C1 segment of cervical spinal cord (tissue), 14 donors: Measurements from ENCODE around the gene PNP.

Source experiments
- DNase-seq, 14 donors: peaks; one replicate each; lab custom pipeline; 2025; lab: John Stamatoyannopoulos, UW

Gene PNP

DNA sequence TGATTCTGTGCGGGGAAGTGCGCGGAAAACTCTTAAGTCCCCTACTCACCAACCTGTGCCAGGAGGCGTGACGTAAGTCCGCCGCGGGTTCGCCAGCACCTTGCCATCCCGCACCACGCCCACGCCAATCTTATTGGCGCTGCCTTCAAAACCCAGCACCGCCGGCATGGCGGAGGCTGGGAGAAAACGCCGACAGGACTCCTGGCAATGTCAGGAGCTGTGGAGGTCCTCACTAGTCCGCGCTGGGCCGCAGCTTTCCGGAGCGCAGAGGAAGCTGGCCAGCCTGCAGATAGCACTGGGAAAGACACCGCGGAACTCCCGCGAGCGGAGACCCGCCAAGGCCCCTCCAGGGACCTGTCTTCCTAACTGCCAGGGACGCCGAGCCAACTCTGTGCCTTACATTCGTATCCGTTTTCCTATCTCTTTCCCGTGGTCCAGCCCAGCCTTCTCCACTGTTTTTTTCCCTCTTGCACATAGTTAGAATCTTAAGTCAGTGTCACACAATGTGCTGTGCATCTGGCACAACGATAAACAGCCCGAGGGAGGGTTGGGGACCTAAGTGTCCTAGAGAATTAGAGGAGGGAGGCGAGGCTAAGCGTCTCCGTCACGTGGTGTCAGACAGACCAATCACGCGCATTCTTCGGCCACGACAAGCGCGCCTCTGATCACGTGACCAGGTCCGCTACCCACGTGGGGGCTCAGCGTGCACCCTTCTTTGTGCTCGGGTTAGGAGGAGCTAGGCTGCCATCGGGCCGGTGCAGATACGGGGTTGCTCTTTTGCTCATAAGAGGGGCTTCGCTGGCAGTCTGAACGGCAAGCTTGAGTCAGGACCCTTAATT is 14.5 kb upstream of the PNP start, which contains the start of the genes APEX1 and OSGEP:
APEX1 (plus strand) TSS at position 711 of the 839 bp plus-strand sequence. CDS start 420 bp downstream, outside the sequence.
OSGEP (minus strand) TSS at position 297 of the 839 bp plus-strand sequence; CDS start at position 168, 129 bp downstream.
- peak; percentile 80 to 98 (median 97) for DNase-seq

DNA sequence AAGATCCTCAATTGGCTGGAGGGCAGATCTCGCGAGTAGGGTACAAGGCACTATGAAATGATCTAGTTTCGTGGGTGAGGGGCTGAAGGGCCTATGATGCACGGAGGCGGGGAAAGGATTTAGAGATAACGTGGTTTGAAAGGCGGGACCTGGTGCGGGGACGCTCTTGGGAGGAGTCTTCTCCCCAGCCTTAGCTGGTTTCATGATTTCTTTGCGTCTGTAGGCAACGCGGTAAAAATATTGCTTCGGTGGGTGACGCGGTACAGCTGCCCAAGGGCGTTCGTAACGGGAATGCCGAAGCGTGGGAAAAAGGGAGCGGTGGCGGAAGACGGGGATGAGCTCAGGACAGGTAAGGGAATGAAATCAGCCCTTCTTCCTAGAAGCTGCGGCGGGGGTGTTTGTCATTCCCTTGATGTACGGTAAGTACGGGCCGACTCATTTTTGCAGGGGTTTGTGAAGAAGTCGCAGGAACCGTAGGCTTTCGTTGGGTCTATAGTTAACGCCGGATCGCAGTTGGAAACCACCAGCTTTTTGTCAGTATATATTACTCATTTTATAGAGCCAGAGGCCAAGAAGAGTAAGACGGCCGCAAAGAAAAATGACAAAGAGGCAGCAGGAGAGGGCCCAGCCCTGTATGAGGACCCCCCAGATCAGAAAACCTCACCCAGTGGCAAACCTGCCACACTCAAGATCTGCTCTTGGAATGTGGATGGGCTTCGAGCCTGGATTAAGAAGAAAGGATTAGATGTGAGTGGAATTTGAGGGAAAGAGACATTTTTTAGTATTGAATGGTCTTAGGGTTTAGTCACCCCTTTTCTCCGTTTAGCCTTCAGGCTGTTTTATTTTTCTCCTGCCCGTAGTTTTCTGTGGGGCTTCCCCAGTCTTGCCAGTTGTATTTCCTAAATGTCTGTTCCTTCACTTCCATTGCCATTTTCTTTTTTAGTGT is 13.6 kb upstream of the PNP start:
- peak in 2 of 14 donors; percentile 30 to 42 for DNase-seq

DNA sequence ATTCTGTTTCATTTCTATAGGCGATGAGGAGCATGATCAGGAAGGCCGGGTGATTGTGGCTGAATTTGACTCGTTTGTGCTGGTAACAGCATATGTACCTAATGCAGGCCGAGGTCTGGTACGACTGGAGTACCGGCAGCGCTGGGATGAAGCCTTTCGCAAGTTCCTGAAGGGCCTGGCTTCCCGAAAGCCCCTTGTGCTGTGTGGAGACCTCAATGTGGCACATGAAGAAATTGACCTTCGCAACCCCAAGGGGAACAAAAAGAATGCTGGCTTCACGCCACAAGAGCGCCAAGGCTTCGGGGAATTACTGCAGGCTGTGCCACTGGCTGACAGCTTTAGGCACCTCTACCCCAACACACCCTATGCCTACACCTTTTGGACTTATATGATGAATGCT is 12.2 kb upstream of the PNP start:
- peak in 1 of 14 donors; percentile 35 for DNase-seq

DNA sequence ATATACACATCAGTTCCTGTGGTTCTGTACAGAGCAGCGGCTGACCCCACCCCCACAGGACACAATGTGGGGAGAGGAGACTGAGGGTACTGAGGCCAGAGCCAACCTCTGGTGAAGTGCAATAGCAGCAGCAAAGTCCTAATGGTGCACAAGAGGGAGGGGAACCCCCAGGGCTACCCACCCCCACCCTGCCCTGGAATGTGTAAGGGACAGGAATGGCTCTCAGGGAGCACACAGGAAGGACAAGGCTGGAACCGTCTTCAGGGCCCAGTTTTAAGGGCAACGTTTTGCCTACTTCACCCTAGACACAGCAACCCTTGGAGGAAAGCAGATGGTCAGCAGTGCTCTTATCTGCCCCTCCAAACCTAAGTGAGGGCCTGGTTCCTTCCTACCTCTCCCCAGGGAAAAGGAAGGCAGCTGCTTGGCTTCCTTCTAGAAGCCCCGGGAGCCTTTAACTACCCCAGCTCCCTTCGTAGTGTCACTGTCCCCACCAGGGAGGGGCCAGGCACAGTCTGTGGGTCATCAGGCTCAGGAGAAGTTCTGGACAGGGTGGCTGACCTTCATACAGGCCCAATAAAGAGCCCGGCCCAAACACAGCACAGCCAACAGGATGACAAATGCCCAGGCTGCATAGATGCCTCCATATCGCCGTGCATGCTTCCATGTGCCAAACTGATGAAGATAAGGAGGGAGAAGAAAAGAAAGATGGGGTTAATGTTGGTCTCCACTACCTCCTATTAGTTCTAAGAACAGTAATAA is 11.0 kb upstream of the PNP start:
- no peak for DNase-seq

DNA sequence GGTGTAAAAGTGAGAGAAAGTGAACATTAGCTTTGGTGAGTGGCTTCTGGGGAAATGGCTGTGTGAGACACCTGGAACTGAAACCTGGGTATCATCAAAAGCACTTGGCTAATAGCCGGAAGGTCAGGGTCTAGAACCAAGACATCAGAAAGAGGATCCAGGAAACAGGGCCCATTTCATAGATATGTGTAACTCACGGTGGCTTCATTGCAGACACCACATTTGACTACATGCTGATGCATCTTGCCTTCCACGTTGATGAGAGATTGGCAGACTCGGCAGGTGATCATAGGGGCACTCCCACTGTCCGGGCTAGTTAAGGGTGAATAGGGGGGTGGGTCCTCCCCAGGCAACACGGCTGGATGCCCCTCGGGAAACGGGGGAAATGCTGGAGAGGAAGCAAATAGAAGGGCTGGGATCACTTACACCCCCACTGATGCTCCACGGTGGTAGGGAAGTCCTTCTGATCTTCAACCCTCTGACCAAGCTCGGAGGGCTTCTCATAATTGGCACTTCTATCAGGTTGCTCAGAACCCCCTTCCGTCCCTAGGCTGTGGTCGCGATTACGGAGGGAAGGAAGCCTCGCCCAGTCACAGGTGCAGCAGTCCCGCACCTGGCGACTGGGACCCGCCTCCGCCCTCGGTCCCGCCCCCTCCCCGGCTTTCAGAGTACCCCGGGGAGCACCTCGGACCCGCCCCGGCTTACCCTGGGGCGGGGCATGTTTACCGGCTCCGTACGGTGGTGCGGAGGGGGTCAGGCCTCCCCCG is 8.6 kb upstream of the PNP start:
- no peak for DNase-seq

DNA sequence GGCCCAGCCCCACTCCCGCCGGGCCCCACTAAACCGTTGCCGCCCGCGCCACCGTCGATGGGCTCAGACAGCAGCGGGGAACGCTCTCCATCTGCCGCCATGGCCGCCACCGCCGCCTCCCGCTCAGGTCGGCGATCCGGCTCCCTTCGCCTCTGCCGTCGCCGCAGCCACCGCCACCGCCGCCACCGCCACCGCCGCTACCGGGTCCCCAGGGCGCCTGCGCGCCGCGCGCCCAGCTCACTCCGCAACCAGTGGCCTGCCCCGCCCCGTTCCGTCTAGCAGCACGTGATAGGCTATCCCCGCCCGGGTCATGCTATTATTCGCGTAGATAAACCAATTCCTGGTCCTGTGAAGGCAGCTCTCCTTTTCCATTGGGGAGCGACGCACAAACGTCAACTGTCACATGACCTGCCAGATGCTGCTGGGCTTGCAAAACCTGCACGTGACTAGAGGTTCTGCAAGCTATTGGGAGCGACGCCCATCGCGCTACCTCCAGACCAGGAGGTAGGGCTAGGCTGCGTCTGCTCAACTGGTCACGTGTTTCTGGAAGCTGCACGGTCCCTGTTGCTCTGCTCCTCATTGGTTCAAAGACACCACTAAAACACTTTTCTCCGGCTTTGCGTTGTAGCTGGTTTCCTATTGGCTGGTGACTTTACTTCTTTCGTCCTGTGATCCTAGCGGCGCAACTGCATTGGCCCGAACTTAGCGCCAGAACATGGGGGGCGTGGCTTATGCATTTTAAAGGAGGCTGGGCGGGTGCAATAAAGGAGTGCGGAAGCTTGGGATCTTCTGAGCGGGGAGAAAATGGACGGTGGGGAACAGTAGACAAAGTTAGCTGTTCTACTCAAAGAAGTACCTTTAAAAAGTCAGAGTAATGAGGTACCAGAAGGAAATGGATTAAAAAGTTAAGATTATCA is 7.7 kb upstream of the PNP start, which contains the start of gene PIP4P1:
PIP4P1 (minus strand) TSS at position 210 of the 917 bp plus-strand sequence; CDS start at position 101, 109 bp downstream.
- DNase-seq: peak; percentile 95 to 100 (median 99)

DNA sequence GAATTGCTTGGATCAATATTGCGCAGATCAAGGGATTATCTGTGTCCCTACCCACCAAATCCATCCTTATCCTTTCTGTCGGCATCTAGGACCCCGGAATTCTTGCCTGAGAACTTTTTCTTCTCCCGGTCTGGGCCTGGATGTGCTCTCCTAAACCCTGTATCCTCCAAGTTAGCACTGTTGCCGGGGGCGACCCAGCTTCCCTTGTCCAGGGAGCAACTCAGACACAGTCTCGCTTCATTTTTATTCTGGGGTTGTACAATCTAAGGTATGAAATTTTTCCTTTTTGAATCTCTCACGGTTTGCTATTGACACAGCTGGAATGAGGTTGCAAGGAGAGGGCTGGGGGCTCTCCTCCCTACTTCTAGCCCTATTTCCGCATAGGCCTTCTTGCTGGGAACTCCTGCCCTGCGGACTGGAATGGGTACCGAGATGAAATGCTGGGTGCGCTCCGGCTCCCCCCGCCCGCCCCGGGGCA is 403 bp upstream of the PNP start:
- peak in 1 of 14 donors; percentile 49 for DNase-seq

DNA sequence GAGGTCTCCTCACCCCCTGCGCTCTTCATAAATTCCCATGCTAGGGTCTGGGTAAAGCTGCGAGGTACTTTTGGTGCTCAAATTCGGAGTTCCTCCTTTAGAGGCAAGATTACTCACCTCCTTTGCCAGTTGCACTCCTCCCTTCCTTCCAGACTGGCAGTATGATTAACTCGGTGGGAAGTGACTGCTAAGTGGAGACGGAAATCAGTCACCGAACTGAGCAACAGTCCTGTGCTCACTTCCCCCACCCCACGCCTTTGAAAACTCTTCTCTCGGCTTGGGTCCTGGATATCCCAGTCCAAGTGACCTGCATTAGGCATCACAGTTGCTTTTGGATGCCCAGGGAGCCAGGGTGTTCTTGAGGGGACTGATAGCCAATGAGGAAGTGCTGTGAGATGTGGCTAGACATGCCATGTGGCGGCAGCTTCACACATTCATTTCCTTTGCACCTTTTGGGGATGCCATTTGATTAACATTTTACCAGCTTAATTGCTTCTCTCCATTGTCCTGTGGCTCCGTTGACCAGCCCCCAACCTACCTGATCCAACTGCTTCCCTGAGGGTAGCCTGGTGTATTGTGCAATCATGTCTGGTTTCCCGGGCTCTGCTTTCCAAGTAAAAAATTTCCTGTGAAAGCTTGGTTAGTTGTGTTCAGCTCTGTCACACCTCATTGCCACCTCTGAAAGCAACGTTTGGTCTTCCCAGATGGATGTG is 840 bp downstream of the PNP start:
- DNase-seq: peak in 8 of 14 donors; percentile 25 to 76 (median 49)

DNA sequence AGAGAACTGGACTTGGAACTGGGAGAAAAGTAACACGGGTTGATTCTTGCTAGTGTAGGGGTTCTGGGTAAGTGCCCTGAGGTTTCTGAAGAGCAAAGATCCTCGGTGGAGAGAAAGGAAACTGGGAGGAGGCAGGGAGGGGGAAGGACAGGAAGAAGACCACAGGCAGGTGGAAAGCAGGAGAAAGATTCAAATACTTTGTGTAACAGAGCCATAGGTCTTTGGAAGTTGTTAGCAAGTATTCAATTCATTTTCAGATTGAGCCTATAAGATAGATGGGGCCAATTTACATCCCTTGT is 1.3 kb downstream of the PNP start:
- DNase-seq: no peak

DNA sequence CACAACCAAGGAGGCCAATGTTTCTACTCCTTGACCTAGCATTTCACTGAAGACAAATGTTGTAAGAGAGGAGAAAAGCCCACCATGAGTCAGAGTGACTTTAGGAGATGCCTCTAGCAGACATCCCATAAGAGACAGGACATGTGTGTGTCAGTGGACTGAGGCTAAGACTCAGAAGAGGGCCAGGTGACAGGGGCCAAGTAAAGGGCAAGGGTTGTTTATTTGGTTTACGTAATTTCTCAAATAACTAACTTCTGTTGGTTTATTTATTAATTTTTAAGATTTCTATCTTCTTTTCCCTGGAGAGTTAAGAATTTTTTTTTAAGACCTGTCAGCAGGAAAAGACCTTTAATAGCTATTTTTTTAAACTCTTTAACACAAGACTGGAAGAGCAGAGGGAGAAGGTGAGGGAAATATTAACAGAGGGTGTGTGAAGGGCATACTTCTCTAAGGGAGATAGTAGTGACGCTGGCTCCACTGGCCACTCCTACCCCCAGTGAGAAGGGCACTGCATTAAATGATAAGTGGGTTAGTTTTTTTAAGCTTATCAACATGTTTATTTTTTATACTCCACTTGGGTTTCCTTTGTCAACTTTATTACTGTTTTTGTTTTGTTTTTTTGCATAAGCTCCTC is 3.4 kb downstream of the PNP start:
- no peak for DNase-seq

DNA sequence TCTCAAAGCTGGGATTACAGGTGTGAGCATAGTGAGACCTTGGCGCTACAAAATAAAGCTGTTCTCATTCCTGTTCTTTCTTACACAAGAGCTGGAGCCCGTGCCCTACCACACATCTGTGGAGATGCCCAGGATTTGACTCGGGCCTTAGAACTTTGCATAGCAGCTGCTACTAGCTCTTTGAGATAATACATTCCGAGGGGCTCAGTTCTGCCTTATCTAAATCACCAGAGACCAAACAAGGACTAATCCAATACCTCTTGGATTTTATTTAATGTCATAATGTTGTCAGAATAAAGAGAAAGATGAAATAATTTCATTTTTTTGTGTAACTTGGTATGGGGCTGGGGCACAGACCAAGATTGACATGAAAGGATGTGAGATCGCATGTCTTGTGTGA is 7.6 kb downstream of the PNP start:
- DNase-seq: no peak

DNA sequence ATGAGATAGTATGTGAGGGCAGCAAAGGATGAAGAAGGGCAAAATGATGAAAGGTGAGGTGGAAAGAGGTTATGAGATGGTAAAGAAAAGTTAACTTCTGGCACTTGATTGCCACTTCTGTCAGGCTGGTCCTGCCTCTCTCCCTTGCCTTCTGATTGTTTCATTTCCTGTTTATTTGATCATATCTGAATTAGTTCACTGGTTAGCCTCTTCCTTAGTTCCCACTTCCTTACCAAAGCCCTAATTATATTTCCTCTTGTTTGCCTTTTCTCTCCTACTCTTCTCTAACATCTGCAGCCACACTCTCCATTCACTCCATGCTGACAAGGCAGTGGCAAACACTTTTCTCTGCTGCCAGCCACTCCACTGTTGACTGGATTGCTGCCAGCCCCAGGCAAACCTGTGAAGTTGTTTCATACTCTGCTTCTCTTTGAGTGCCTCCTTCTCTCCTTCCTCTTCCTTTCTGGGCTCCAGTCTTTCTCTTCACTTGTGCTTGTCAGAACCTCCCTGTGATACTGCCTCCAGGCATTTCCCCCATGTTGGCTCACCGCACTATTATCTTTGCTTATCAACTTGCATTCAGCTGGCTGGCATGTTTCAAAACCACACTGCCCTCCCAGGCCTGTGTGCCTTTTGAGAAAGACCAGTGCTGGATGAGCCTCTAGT is 8.1 kb downstream of the PNP start:
- DNase-seq: peak in 7 of 14 donors; percentile 4 to 37 (median 7)

DNA sequence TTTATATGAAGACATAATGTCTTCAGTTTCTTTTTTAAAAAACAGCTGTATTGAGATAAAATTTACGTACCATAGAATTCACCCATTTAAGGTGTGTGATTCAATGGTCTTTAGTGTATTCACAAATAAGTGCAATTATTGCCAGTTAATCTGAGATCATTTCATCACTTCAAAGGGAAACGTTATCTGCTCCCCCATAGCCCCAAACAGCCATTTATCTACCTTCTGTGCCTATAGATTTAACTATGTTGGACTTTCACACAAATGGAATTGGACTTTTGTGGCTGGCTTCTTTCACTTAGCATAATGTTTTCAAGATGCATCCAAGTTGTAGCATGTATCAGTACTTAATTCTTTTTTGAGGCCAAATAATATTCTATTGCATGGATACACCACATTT is 9.7 kb downstream of the PNP start:
- DNase-seq: no peak

DNA sequence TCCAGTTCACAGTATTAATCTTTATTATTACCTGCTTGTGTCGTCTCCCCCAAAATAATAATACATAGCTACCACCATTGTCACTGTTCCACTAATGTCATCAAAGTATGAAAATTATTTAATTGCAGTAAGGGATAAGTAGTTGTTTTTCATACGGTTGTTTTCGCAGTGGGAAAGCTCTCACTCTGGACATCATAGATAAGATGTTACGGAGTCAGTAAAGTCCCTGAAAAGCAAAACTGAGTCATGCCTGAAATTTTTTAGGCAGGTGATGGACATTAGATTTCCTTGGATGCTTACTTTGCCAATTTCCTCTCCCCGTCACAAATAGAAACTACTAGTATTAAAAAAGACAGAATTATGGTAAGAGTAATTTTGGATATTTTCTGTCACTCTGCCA is 13.2 kb downstream of the PNP start:
- no peak for DNase-seq

DNA sequence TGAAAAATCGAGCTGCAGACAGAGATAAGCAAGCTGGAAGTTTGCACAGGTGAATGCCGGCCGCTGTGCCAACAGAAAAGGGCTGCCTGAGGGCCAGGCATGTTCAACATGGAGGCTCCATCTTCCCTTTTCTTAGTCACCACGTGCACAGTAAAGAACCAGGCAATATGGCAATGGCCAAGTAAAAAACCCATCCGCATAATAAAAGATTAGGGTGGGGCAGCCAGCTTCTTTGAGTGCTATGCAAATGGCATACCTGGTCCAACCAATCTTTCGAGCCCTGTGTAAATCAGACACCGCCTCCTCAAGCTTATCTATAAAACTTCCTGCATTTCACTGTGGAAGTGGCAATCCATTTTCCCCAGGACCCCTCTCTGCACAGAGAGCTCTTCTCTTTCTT is 16.7 kb downstream of the PNP start:
- no peak for DNase-seq

DNA sequence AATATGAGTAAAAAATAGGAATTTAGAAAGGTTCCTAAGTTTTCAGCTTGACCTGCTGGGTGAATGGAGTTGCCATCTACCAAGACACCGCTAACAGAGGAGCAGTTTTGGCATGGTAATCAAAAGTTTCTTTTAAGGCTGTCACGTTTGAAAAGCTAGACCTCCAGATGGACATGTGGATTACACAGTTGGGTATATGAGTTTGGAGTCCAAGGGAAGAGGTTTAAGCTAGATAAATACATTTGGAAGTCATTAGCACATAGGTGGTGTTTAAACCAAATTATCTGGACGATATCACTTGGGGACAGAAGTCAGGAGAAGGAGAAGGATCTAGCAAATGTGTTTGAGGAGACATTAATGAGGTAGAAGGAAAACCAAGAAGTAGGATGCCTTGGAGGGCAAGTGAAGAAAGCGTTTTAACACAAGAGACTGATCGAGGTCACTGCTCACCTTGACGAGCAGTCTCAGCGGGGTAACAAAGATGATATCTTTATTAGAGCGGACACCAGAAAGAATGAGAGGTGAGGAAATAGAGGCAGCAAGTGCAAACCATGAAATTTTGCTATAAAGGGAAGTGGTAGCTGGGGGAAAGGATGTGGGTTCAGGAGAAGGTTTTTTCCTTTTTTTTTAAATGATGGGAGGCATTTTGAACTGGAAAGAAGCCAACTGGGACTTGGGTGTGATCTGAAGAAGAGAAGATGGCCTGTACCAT is 17.6 kb downstream of the PNP start:
- no peak for DNase-seq

DNA sequence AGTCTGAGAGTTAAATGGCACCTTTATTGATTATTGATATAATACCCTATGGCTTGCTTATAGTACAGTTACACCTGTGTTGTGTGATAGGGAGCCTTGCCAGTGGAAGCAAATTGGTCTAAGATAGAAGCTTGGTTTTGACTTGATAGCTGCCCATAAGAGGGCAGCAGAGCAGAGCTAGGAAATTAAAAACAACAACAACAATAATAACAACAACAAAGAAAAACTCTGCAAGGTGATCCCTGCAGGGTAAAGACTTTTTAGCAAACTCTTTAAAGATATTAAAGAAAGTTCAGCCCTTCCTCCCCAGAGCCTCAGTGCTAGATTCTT is 18.2 kb downstream of the PNP start:
- no peak for DNase-seq
